GM18511 (cell line): ENCODE data around the gene VEGFA.

ENCODE experiments used
- ATAC-seq: cut with Tn5 transposase; IDR thresholded peaks from one replicate; pipeline ENCODE4 v1.9.1; 2021; ENCODE audit warnings: mild to moderate bottlenecking, moderate library complexity; ENCODE audit not compliant: unreplicated experiment

The VEGFA gene

DNA sequence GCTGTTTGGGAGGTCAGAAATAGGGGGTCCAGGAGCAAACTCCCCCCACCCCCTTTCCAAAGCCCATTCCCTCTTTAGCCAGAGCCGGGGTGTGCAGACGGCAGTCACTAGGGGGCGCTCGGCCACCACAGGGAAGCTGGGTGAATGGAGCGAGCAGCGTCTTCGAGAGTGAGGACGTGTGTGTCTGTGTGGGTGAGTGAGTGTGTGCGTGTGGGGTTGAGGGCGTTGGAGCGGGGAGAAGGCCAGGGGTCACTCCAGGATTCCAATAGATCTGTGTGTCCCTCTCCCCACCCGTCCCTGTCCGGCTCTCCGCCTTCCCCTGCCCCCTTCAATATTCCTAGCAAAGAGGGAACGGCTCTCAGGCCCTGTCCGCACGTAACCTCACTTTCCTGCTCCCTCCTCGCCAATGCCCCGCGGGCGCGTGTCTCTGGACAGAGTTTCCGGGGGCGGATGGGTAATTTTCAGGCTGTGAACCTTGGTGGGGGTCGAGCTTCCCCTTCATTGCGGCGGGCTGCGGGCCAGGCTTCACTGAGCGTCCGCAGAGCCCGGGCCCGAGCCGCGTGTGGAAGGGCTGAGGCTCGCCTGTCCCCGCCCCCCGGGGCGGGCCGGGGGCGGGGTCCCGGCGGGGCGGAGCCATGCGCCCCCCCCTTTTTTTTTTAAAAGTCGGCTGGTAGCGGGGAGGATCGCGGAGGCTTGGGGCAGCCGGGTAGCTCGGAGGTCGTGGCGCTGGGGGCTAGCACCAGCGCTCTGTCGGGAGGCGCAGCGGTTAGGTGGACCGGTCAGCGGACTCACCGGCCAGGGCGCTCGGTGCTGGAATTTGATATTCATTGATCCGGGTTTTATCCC lies at the start of gene VEGFA:
Gene VEGFA (plus strand): TSS at position 686 of the 846 bp plus-strand sequence.
- ATAC-seq, result peak; percentile 60

- ATAC-seq, result no peak
These were observed 49.0 kb upstream of the VEGFA start for GRCh38 chr6:43720999-43721398.

DNA sequence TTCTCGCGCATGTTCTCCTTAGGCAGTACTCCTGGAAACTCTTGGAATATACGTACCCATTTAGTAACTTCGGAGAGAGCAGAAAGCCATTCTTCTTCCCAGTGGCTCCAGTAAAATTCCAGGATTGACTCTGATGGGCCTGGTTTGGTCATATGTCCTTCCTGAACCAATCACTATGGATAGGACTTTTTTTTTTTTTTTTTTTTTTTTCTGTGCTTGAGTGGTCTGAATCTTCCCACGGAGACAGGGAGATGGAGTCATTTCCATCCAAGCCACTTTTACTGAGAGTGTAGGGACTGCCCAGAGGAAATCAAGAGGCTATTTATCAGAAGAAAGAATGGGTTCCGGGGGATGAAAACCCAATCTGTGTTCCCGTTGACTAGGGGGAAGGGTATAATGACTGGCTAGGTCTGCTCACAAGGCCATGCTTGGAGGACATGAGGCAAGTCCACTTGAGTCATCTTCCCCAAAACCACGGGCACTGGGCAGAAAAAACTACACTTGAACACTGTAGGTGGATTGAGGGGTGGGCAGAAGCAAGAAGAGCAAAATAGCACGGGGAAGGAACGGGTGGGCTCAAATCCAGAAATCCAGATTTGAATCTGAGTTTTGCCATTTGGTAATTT lies 47.0 kb upstream of the VEGFA start:
- no peak for ATAC-seq

DNA sequence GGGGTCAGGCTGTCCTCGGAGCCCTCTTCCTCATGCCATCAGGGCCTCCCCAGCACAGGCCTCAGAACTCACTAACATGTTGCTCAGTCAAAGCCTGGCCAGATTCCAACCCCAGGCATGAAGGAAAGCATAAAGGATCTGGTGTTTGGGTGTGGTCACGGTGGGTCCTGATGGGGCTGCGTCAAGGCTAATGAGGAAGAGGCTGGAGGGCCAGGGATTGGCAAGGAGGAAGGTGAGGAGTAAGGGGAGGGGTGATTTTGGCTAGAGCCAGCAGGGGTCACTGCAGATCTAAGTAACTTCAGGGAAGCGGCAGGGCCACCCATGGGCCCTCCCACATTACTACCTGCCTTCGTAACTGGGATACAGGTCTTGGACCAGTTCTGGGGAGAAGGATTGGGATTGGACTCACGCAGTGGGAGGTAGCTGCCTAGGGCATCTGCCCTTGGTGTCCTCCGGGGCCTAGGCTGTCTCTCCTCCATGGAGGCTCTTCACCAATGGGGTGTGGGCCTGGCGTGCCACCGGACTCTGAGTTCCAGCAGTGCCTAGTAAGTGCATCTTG lies 46.2 kb upstream of the VEGFA start:
- peak; percentile 71 for ATAC-seq

GRCh38 chr6:43724354-43724753 lies 45.7 kb upstream of the VEGFA start:
- no peak for ATAC-seq

GRCh38 chr6:43724914-43725642 lies 44.9 kb upstream of the VEGFA start:
- ATAC-seq, result peak; percentile 84

- ATAC-seq, result no peak
These were observed 44.1 kb upstream of the VEGFA start for GRCh38 chr6:43725643-43726580.

GRCh38 chr6:43727634-43728033 lies 42.4 kb upstream of the VEGFA start:
- no peak for ATAC-seq

GRCh38 chr6:43728586-43728985 lies 41.4 kb upstream of the VEGFA start:
- no peak for ATAC-seq

DNA sequence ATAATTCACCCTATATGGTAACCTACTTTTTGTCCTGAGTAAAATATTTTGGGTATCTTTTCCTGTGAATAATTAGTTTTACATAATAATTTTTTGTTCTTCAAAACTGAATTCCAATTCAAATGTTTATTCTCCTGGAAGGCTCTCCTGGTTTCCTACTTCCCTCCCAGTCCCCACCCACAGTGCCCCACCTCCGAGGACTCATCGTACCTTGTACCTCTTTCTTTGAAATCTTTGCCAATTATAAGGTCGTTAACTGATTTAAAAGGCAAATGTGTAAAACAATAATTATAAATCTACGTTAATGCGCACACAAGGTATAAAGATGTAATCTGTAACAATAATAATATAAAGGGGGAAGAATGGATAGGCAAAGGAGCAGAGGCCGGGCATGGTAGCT lies 40.5 kb upstream of the VEGFA start:
- ATAC-seq, result no peak

DNA sequence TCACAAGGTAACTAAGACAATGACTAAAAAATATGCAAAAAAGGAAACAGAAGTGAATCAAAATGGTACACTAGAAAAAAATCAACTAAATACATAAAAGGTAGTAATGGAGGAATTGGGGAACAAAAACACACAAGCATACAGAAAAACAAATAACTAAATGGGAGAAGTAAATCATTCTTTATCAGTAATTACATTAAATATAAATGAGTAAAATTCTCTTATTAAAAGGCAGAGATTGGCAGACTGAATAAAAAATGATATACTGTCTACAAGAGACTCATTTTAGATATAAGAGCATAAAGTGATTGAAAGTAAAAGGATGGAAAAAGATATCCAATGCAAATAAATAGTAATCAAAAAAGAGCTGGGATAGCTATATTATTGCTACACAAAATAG lies 39.4 kb upstream of the VEGFA start:
- ATAC-seq, result no peak

DNA sequence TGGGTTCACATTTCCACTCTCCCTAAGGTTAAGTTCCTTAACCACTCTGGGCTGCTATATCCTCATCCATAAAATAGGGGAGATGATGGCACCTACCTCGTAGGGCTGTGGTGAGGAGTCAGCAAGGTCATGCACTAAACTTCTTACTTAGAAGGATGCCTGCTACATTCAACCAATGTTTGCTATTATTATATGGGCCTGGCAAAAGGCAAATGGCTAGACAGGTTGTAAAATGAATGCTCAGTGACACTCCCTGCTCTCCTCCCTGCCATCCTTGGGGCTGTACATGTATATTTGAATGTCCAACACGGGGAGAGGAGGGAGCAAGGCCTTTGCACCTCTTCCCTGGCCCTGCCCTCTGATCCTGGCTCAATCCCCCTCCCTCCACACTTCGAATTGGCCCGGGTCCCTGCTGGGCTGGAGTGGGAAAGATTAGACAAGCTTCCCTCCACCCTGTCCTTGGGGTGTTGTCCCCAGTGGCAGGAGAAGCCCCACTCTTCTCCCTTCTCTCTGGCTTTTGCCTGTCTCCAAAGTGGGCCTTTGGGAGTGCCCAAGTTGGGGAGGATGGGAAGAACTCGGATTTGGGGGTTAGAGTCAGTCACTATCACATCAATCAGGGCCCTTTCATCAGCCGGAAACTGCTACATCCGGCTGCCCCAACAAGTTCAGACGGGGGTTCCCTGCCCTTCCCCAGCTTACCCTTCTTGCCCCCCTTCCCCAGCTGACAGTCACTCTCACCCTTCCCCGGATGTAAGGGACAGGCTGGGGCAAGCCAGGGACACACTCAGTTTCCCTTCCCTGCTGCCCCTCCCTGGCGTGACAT lies 36.3 kb upstream of the VEGFA start:
- ATAC-seq, result peak; percentile 87

- no peak for ATAC-seq
These were observed 35.7 kb upstream of the VEGFA start for GRCh38 chr6:43734294-43734665.

GRCh38 chr6:43735642-43736199 lies 34.3 kb upstream of the VEGFA start:
- no peak for ATAC-seq

DNA sequence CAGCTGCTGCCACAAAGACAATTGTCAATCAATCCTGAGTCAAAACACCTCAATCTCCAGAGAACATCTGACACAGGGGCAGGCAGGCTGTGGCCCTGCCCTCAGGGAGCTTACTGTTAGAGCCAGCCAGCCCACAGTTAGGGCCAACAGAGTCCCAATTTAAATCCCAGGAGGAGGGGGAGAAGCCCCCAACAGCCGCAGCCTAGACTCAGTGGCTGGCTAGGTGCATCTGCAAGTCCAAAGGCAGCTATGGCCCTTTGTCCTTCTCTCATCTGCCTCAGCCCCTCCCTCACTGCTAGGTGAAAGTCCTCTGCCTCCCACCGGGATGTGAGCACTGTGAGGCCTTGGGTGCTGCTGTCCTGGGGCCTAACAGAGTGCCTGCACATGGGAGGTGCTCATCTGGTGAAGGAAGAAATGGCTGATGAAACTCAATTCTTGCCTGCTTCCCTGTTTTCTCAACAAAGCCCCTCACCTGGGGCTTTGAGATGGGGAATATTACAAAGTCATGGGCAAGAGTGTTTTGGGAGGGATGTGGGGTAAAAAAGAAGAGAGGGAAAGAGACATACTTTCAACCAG lies 33.7 kb upstream of the VEGFA start:
- no peak for ATAC-seq

DNA sequence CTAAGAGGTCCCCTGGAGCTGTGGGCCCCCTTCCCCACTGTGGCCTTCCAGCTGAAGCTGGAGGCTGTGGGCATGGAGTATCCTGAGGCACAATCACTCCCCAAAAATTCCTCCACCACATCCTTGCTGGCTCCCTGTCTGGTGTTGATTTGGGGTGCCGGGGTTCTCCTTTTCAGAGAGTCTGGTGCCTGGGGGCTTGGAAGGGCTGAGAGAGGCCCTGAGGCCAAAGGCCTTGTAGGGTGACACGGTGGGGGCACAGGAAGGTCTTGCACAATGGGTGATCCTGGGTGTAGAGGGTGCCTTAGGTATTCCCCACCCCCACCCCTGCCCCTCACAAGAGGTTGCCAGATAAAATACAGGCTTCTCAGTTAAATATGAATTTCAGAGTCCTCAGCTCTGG lies 33.2 kb upstream of the VEGFA start:
- ATAC-seq, result no peak

DNA sequence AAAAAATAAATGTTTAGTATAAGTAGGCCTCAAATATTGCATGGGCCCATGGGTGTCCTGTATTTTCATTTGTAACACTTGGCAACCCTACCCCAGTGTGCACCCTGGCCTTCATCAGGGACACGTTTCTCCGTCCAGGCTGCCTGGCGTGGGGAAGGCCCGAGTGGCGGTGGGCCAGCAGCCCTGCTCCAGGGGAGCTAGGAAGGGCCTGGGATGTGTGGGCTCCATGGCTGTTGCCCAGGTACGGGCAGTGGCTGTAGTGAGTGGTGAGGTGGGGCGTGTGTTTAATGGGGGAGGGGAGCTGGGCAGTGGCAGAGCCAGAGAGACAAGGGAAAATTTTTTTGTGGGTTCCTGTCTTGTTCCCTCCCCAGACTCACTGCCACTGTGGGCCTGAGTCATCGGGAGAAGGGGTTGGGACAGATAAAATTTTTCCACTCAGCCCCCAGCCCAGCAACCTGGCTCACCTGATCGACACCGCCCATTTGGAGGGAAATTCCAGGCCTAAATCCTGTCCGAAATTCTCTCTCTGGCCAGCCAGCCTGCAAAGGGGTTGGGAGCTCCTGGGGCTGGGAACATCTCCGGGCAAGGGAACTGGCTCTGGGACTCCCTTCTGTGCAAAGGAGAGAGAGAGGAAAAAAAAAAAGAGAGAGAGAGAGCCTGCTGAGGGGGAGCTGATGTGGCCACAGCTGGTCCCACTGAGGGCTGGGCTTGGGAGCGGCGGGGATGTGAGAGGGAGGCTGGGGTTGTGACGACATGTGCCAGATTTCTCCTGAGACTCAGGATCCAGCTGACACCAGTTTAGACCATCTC lies 32.5 kb upstream of the VEGFA start:
- no peak for ATAC-seq

- no peak for ATAC-seq
These were observed 31.7 kb upstream of the VEGFA start for GRCh38 chr6:43738267-43738676.
